Measurements from ENCODE around the gene MAD1L1.

The MAD1L1 gene

DNA sequence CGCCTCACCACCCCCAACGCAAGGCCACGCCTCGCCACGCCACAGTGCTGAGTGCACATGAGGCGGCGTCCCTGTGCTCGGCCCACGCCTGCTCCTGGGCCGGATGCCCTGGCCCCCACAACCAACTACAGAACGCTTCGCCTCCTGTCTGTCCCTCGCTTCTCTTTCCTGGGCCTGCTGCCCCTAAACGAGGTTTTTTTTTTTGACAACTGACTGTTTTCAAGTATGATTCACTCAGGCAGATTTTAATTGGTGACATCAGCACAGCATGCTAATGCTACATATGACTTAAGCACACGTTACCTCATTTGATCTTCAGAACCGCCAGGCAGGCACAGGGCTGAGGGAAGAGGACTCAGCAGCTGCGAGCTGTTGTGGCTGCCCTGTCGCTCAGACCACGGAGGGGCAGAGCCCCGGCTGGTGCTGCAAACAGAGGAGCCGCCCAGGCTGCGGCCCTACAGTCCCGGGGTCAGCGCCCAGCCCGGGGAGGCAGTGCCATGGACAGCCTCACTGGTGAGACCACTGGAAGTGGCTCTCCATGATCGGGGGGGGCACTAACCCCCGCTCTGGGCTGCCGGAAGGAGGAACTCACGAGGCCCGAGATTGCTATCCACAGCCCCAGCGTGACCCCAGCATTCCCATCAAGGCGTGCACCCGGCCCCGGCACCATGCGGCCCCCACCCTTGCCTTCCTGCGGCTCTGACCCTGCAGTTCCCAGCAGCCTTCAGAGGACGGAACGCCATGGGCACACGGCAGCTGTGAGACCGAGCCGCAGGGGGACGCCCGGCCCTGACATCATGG is 212.8 kb downstream of the MAD1L1 start:
- no peak for DNase-seq

DNA sequence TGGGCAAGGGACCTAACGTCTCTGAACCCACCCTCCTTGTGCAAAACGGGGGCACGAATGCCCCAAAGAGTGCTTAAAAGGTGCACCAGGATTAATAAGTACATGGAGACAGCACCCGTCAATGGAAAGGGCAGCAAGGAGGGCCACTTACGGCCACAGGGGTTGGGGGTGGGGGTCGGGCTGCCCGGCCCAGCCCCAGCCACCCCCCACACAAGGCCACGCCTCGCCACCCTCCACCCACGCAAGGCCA is 213.4 kb downstream of the MAD1L1 start:
- DNase-seq: no peak

DNA sequence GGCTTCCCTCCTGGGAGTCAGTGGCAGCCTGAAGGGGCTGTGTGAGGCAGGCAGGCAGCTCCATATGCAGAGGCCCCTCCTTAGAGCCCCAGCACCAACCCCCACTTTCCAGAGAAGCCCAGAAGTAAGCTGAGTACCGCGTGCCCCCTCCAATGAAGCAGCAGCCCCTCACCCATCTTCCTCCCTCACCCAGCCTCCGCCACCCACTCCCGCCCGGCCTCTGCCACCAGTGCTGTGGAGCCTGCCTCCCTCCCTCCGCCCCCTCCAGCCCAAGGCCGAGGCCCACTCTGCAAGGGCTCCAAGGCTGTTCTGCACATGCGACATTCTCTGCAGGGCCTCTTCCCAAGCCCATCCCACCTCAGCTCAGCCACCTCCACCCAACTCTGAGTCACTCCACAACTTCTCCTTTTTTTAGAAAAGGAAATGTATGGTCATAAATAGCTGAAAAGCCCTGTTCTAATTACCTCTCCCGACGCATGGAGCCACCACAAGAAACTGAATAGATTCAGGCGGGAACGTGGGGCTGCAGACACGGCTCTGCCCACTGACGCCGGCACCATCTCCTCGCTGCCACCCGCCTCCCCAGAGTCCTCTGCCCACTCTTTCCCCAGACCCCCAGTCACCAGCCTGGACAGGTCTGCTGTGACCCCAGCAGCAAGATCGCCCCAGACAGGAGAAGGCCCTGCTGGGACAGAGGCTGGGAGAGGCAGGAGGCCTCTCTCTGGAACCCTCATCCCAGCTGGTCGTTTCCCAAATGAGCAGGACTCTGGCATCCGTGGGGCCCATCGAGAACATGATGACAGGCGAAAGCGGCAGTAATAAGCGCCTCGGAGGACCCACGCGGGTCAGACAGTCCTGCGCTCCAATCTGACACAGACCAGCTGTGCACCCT is 213.9 kb downstream of the MAD1L1 start:
- DNase-seq: no peak

DNA sequence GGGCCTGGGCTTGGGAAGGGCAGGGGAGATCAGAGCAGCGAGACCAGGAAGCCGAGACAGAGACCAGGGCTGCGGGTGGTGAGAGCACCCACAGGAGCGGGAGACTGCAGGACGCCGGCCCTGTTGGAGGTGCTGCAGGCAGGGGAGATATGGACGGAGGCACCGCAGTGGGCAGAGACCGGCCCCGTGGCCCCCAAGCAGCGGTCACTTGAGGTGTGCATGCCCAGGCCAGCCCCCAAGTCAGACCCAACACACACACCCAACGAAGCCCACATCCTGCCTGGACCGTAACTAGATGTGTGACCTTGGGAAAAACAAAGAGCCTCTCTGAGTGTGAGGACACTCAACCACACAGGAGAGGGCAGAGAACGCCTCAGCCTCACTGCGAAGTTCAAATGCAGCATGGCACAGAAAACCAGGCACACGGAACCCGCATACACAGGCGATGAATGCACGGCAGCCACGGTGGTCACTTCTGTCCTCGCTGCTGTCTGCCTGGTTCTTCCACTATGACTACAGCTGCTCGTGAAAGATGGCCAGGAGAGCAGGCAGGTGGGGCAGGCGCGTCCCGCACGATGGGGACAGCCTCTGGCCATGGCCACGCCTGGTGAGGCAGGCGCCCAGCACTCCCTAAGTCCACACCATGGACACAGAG is 214.7 kb downstream of the MAD1L1 start:
- DNase-seq: no peak

DNA sequence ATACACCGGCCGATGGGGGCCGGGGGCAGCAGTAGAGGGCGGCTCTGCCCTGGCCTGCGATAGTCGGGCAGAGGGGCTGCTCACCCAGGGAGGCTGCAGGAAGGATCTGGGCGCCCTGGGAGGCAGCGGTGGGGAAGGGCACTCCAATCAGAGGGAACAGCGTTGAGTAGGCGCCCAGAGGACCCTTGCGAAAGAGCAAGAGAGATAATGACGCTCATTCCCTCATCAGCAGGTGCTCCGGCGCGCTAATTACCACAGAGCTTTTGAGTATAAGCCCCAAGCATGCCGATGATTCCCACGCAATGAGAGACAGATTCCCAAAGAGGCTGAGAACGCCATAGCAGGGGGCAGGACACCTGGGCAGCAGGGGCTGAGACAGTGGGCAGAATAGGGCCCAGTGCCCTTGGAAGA is 215.3 kb downstream of the MAD1L1 start:
- DNase-seq: no peak

DNA sequence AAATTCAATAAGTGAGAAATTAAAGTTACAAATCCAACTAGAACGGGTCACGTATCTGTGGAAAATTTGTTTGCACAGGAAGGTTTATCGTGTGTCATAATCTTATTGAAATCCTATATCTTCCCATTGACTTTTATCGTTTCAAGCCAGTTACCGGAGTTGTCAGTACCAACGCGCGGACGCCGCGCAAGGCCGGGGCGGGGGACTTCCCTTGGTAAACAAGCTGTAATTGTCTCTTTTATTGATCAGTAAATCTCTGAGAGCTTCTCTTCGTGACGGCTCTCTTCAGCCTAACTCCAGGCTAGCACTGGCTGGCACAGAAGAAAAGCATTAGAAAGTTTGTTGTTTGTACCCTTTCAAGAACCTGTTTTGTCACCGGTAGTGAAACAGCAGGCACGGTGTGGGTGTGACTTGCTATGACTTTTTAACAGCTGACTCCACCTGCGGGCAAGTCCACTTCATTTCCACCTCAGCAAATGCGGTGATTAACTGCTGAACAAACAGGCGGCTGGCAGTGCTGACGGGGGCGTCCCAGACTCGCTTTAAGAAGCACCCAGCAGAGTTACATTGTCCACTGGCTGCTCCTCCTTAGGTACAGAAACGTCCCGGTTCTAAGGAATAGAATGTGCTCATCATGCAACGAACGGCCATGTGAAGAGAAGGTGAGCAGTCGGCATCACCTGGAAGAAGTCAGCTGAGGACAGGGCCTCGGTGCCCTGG is 215.8 kb downstream of the MAD1L1 start:
- DNase-seq: no peak

DNA sequence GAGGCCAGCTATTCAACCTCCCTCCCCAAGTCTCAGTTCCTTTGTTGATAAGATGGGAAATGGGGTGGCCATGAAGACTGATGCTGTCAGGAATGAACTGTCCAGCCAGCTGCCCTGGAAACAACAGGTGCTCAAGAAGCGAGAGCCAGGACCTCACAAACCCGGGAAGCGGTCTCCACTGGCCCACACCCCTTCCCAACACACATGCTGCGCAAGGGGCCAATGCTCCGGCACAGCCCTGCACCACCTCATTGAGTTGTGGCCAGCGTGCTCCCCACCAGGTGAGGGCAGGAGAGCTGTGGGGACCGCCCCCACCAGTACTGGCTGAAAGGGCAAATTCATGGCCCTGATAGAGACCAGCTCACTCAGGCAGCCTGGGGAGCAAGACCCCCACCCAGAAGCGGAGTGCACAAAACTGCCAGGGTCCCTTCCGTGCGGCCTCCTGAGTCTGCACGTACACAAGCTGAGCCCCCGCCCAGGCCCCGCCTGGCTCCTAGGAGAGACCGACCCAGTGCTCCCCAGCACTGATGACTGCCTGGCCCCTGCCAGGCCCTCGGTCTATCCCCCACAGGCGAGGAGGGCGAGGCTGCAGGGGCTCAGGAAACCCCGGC is 216.6 kb downstream of the MAD1L1 start:
- DNase-seq: no peak

DNA sequence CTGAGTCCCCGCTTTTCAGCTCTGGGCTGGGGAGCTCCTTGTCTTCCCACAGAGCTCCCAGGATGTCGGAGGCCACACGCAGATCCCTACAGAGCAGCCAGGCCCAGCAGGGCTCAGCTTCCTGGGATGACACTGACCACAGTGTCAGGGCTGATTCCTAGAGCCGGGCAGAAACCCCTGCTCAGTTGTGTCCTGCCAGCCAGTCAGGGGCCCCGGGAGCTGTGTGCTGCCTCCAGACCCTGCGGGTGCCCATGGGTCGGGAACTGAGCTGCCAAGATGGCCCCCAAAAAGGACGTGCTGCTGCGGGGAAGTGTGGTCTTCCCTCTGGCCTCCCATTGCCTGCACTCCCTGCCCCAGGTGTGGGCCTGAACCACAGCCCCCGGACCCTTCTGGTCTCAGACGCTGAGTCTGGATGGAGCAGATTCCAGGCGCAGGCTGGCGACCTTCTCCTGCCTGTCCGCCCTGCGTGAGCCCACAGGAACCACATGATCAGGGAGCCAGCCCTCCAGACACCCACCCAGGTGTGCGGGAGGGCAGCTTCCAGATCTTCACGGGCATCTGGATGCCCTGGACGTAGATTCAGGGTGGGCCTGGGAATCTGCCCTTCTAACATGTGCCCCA is 217.4 kb downstream of the MAD1L1 start:
- DNase-seq: no peak

DNA sequence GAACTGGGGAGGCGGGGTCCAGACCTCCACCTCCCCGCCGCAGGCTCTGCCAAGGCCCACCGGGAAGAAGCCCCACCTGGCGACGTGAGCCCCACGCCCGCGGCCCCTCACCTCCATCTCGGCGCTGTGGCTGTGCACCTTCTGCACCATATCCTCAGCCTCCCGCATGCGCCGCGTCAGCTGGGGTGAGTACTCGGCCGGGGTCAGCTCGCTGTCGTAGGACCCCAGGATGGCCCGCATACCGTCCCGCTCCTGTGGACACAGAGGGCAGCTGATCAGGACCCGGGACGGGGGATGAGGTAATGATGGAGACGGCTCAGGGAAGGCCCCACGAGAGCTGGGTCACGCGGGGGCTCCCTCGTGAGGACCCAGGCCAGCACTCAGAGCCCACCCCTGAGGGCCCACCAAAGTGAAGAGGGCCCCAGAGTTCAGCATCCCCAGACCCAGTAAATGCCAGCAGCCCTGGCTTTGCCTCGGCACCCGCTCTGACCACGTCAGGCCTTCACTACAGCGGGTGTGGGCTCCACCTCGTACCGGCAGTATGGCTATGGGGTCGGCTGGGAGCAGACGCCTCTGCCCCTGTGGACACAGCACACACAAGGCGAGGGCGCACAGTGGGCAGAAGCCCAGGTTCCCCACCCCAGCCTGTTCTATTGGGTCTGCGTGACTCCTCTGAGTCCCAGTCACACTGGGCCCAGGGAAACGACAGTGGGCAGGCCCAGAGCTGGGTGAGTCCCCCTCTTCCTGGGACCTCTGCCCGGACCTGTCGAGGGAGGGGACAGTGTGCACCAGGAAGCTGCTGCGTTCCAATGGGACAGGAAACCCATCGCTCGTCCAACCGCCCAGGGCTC is 218.1 kb downstream of the MAD1L1 start:
- no peak for DNase-seq

DNA sequence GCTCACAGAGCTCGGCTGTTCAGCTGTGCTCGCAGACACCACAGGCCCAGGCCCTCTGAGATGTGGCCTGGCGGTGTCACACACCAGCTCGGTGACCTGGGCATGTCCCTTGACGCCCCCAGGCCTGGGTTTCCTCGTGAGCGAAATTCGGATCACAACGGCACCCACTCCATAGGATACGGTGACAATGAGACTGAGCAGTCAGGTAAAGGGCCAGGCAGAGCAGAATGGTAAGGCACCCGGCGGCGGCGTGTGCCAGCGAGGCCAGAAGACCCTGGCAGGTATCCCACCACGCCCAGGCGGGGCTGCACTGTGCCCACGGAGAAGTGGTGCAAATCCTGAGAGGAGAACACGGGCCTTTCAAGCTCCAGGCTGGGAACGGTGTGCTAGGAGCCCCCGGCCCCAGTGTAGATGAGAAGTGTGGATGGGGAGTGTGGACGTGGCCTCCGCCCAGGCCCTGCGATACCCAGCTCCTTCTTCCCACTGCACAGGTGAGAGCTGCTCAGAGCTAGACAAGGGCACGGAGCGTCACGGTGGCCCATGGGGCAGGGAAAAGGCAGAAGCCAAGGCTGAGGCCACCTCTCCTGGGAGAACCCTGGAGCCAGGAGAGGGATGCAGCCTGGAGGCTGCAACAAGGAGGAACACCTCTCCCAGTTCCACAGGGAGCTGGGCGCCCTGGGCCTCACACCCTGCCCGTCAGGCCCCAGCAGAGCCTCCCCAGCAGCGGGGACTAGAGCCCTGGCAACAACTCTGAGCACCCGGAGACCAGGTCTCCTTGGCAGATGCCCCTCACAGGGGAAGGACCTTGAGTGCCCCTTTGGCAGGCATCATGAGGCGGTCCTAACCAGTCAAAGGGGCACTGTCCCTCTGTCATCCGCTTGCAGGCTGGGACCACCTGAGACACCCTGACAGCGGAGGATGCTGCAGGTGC is 219.1 kb downstream of the MAD1L1 start:
- DNase-seq: no peak

DNA sequence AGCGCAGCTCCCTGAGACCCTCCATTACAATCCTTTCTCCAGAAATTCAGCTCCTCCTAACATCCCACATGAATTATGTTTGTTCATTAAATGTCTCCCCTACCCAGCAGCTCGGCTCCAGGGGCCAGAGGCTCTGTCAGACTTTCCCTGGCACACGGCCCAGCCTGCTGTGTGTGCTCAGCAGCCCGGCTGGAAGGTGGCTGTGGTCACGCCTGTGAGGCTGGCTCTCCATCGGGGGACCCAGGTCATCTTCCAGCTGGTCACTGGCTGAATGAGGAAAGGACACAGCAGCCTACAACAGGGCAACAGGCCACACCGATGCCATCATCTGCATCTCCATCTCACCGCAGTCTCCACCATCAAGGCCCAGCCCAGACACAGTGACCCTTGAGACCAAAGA is 219.8 kb downstream of the MAD1L1 start:
- no peak for DNase-seq

DNA sequence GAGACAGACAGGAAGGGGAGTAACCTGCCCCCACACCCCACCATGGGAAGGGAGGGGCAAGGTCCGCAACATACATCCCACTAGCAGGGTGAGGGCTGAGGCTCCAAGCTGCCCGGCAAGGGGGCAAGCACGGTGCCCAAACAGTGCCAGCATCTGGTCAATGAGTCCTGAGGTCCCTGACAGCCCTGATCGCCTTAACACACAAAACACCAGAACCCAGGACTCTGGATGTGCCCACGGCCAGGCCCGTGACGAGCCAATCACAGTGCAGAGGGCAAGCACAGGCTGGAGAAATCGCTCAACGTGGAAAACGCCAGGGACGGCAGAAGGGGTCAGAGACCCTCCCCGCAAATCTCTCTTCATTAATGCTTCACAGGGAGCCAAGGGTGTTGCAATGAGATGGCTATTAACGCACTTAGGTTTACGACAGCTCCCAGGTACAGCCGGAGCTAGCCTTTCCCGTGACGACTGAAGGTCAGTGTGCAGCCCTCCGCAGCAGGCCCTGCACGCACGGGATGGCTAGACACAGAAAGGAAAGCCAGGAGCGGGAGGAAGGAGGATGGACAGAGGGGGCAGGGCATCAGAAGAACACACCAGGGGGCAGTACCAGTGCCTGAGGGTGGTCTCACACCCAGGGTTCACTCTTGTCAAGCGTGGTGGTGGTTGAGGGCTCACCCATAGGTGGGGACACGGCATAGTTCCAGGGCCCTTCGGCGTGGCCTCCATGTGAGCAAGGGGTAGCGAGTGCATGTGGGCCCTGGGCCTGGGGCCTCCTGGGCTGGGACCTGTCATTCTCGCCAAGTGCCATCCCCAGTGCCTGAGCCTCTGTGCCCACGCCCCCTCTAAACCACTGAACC is 220.5 kb downstream of the MAD1L1 start:
- DNase-seq: no peak

DNA sequence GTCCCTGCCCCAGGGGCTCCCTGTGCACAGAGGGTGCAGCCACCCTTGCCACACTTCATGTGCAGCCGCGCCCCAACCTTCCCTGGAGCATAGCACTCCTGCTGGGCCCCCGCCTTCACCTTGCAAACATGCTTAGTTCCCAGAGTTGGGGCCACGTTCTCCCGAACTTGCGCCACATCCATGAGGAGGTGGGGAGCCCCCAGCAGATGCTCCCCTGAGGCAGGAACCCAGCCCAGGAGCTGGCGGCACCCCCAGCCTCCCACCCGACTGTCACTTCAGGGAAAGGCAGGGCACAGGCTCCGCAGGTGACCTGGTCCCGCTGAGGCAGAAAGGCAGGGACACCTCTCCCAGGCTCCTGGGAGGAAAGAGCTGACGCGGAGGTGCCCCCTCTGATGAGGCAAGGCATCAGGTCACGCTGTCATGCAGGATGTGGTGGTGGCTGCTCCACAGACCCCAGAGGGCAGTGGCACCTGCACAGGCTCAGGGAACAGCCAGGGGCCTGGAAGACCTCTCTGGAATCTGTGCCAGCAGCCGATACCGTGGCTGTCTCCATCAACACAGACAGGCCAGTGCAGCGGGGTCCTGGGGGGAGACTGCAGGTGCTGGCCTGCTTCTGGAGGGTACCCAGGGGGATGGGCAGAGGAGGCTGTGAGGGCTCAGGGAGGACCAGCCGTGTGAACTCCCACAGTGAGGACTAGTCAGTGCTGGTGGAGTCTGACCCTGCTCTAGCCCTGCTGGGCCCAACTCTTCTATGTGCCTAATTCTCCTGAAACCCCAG is 221.3 kb downstream of the MAD1L1 start:
- DNase-seq: no peak

DNA sequence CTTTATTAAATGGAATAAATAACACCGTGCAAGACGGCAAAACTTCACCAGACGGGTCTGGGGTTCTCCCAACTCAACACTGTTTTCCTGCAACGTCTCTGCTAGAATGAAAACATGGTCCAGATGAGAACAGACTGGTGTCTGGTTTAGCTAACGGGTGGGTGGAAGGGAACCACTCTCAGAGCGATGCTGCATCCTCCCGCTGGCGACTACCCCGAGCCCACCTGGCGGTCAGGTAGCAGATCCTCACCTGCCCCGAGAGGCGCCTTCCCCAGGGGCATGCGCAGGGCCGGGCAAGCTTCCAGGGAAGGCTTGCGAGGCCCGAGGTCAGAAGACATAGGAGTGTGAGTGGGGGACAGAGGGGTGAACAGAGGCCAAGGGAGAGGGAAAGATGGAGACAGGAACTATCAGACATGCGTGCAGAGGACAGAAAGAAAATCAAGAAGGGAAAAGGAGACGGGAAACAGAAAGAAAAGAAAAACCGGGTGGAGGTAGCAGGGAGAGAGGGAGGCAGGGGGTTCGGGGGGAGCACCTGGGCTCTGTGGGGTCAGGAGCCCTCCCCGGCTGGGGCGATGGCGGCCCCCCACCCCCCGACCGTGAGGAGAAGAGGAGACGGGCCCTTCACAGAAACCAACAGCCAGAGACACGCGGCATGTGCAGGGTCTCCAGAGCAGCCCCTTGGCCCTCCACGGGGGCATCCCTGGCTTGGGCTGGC is 222.0 kb downstream of the MAD1L1 start:
- DNase-seq: no peak

DNA sequence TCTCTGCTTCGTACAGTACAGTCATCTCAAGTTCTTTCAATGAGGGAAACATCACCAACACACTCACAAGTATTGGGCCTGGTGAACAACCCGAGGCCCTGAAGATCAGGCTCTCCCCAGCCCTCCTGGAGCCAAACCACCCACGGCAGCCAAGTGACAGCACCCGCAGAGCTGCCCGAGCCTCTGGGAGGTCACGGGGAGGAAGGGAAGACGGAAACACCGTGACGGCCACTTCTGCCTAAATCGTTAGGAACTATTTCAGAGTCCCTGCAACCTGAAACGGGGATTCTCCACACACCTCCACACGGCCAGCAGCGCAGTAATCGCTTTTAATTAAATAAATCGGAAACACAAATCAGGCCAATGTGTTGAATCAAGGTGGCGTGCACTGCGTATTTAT is 222.6 kb downstream of the MAD1L1 start:
- no peak for DNase-seq

DNA sequence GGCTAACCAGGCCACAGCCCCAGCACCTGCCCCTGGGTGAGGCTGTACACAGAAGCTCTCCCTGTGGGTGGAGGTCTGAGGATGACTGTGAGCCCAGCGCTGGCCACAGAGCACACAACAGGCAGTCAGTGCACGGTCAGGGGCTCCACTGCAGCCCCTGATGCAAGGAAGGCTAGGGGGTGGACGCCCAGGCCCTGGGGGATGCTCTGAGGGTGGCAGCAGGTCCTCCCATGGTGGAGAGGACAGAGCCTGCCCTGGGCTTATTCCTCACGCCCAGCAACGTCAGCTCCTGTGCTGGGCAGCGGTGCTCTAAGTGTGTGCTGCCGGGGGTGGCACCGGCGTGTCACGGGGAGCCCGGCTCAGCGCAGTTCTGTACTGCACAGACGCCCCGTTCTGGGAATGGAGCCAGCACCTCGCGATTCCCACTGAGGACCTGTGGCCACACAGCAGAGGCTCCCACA is 223.2 kb downstream of the MAD1L1 start:
- DNase-seq: no peak

DNA sequence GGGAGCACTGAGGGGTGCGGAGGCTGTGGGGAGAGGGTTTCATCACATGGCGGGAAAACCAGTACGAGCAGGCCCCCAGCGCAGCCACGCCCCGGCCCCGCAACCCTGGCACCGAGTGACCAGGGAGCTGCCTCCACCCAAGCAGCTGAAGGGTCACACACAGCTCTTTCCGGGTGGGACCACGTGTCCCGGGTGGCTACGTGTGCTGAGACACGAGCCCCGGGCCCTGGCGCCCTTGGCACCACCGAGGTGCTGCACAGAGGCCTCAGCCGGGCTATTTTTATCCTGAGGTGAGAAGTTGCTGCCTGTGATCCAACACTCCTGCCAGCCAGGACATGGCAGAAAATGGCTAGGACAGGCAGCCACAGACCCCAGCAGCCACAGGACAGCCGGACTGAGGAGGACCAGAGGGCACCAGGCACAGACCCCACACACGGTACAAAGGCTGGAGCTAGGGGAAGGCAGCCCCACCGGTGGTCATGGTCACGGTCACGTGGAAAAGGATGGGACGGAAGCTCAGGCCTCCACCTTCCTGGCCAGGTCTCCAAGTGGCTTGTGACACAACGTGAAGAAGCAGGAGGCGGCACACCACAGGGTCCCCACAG is 223.7 kb downstream of the MAD1L1 start:
- no peak for DNase-seq

Measured in NCI-H774 (cell line).